Fibroblast of lung (primary cell): Measurements from ENCODE around the gene DHX16. TPM values are rescaled to one million over a fixed set of nuclear protein-coding genes. Genes with fewer than 3 reads are reported as not detected.

Experiments
- DNase-seq, 2 donors: peaks; one replicate each; pipeline versions ENCODE4 v3.0.0 to v3.0.0-alpha.2; 2010; ENCODE audit warnings: low read depth in 2 of 2
- H2AFZ ChIP-seq: 2 replicates; pipeline ENCODE4 v1.5.1; 2012; ENCODE audit warnings: low read length, control low read depth, inconsistent platforms
- H3K27ac ChIP-seq: 2 replicates; pipeline ENCODE4 v1.5.1; 2011; ENCODE audit warnings: low read length, control low read depth; ENCODE audit not compliant: insufficient read depth
- H3K27me3 ChIP-seq: 2 replicates; pipeline ENCODE4 v1.5.1; 2011; ENCODE audit warnings: mild to moderate bottlenecking, low read length; ENCODE audit not compliant: control insufficient read depth, insufficient read depth
- H3K36me3 ChIP-seq: 2 replicates; pipeline ENCODE4 v1.5.1; 2011; ENCODE audit warnings: low read length; ENCODE audit not compliant: control insufficient read depth, insufficient read depth
- H3K4me1 ChIP-seq: 2 replicates; pipeline ENCODE4 v1.5.1; 2011; ENCODE audit warnings: low read length; ENCODE audit not compliant: control insufficient read depth, insufficient read depth; ENCODE audit errors: extremely low read depth
- H3K4me2 ChIP-seq: 2 replicates; pipeline ENCODE4 v1.5.1; 2011; ENCODE audit warnings: low read length, control low read depth; ENCODE audit not compliant: insufficient read depth; ENCODE audit errors: extremely low read depth
- H3K4me3 ChIP-seq, 4 experiments: fragments of 200-600 bp in 1 of 4; sonication (generic) in 1 of 4; replicated peaks in 1 of 4; 2 replicates each; pipeline ENCODE4 v1.5.1; 2011 to 2016; ENCODE audit warnings: low read length in 4 of 4, low read depth in 3 of 4, mild to moderate bottlenecking in 3 of 4, control low read depth in 2 of 4, inconsistent platforms in 1 of 4, mixed read lengths in 1 of 4; ENCODE audit not compliant: insufficient read depth in 1 of 4; ENCODE audit errors: control extremely low read depth in 1 of 4
- H3K79me2 ChIP-seq: 2 replicates; pipeline ENCODE4 v1.5.1; 2012; ENCODE audit warnings: mild to moderate bottlenecking, low read length, inconsistent platforms; ENCODE audit not compliant: control insufficient read depth, insufficient read depth
- H3K9ac ChIP-seq: 2 replicates; pipeline ENCODE4 v1.5.1; 2011; ENCODE audit warnings: mild to moderate bottlenecking, low read length, control low read depth; ENCODE audit not compliant: insufficient read depth
- H3K9me3 ChIP-seq: 2 replicates; pipeline ENCODE4 v1.5.1; 2012; ENCODE audit warnings: low read depth, low read length; ENCODE audit not compliant: control insufficient read depth, insufficient read depth
- H4K20me1 ChIP-seq: 2 replicates; pipeline ENCODE4 v1.5.1; 2011; ENCODE audit warnings: low read length; ENCODE audit not compliant: control insufficient read depth, insufficient read depth; ENCODE audit errors: extremely low read depth
- CTCF ChIP-seq, 2 donors: IDR thresholded peaks in 1 of 2; conservative IDR thresholded peaks in 1 of 2; 1 replicate in 1 of 2; 2 replicates in 1 of 2; pipeline ENCODE4 v1.5.1; 2011 to 2012; ENCODE audit warnings: low read length in 2 of 2, control low read depth in 1 of 2, inconsistent platforms in 1 of 2, low read depth in 1 of 2, mild to moderate bottlenecking in 1 of 2
- EZH2 ChIP-seq: IDR thresholded peaks from 2 replicates; pipeline ENCODE4 v1.5.1; 2012; ENCODE audit warnings: low read length, control low read depth, mild to moderate bottlenecking; ENCODE audit errors: missing control alignments
- polyA plus RNA-seq, 2 donors: library from polyadenylated mRNA; depleted of rRNA in 1 of 2; stranded (reverse) in 1 of 2; unstranded in 1 of 2; fragments of >200 nt; gene quantifications; 2 replicates each; pipeline ENCODE4 v1.2.1, GENCODE V29; 2011 to 2012; ENCODE audit warnings: missing spikeins in 1 of 2
- total RNA-seq: library from RNA; depleted of rRNA; stranded (reverse); fragments of >200 nt; gene quantifications from 2 replicates; pipeline ENCODE4 v1.2.1, GENCODE V29; 2014

Gene DHX16
- total and polyA plus RNA-seq, 2 donors (not counting 1 experiment from before 2014, with no cell fraction given), result 22.5 to 34.8 TPM

- Histone ChIP-seq H3K4me2 (peak overlapping the region; percentile 97), H3K9ac (peak overlapping the region; percentile 84), H3K27ac (peak overlapping the region; percentile 98), H3K27me3 (no peaks in the 10 kb centered on the region), H3K4me3 (peak overlapping the region; percentile 63 to 98 (median 94)), H3K79me2 (peaks cover 42% of the 10 kb centered on the region), H3K36me3 (peaks cover 7% of the 10 kb centered on the region), H4K20me1 (no peaks in the 10 kb centered on the region), H2AFZ (no peak overlapping the region), H3K4me1 (peaks cover 16% of the 10 kb centered on the region), H3K9me3 (no peaks in the 10 kb centered on the region)
- DNase-seq, result peak; percentile 25 to 30
- TF ChIP-seq EZH2 (no peak), CTCF (conservative IDR thresholded peaks at IDR 0.05 in 1 of 2, IDR thresholded peaks at IDR 0.05 in 1 of 2; ENCODE audit: low read depth in 1 of 2, low read length in 2 of 2) (no peak)
Measured at GRCh38 chr6:30615958-30616810, 56.6 kb downstream of the DHX16 start.

GRCh38 chr6:30615219-30615957, 57.4 kb downstream of the DHX16 start:
- H3K4me1 ChIP-seq, result peaks cover 16% of the 10 kb centered on the region
- peaks cover 42% of the 10 kb centered on the region for H3K79me2 ChIP-seq
- H3K9me3 ChIP-seq, result no peaks in the 10 kb centered on the region

More at GRCh38 chr6:30615219-30615957, 57.4 kb downstream of the DHX16 start:
- peaks cover 3% of the 10 kb centered on the region for H3K36me3 ChIP-seq
- H3K27ac ChIP-seq, result peak overlapping the region; percentile 98
- TF ChIP-seq CTCF (conservative IDR thresholded peaks at IDR 0.05 in 1 of 2, IDR thresholded peaks at IDR 0.05 in 1 of 2; ENCODE audit: low read depth in 1 of 2, low read length in 2 of 2) (no peak), EZH2 (no peak)
- H4K20me1 ChIP-seq, result no peaks in the 10 kb centered on the region
- H3K4me2 ChIP-seq, result peak overlapping the region; percentile 97
- peak; percentile 91 to 94 for DNase-seq
- H3K4me3 ChIP-seq, result peak overlapping the region; percentile 63 to 98 (median 94)
- no peaks in the 10 kb centered on the region for H3K27me3 ChIP-seq
- H2AFZ ChIP-seq, result no peak overlapping the region
- peak overlapping the region; percentile 84 for H3K9ac ChIP-seq
